ENCODE measurements around the gene ANKRD17. TPM values are rescaled to one million over a fixed set of nuclear protein-coding genes. Genes with fewer than 3 reads are reported as not detected.

ANKRD17 gene
- total RNA-seq, 2 donors from 2014 or later, result 63.3 to 65.0 TPM

GRCh38 chr4:73213916-73214653 lies 44.5 kb downstream of the ANKRD17 start:
- intact Hi-C loops (cut with DNase I), result no loop called here
- no peaks in the 10 kb centered on the region for H3K4me1 ChIP-seq (replicated peaks)
- no peaks in the 10 kb centered on the region for H3K36me3 ChIP-seq
- no peaks in the 10 kb centered on the region for H3K27me3 ChIP-seq (replicated peaks; ENCODE audit: insufficient read depth)
- DNase-seq (ENCODE audit: low spot score), result no peak
- H3K4me3 ChIP-seq, result no peak overlapping the region
- H3K27ac ChIP-seq, result no peak overlapping the region
- H3K9me3 ChIP-seq, result no peaks in the 10 kb centered on the region
- TF ChIP-seq CTCF (IDR thresholded peaks at IDR 0.05) (no peak), POLR2AphosphoS5 (IDR thresholded peaks at IDR 0.05) (no peak), POLR2A (IDR thresholded peaks at IDR 0.05) (no peak)
- 74% methylated on average over 2 of the region's 2 CpGs for WGBS

- H3K27ac ChIP-seq, result no peak overlapping the region
- H3K36me3 ChIP-seq, result no peaks in the 10 kb centered on the region
- no peak for TF ChIP-seq CTCF (IDR thresholded peaks at IDR 0.05)
- TF ChIP-seq POLR2AphosphoS5 (IDR thresholded peaks at IDR 0.05), result no peak
- TF ChIP-seq POLR2A (IDR thresholded peaks at IDR 0.05), result no peak
- no peaks in the 10 kb centered on the region for H3K27me3 ChIP-seq (replicated peaks; ENCODE audit: insufficient read depth)
- DNase-seq (ENCODE audit: low spot score), result no peak
- intact Hi-C loops (cut with DNase I), result no loop called here
- no peaks in the 10 kb centered on the region for H3K9me3 ChIP-seq
- no peaks in the 10 kb centered on the region for H3K4me1 ChIP-seq (replicated peaks)
- 91% methylated on average over 1 of the region's 1 CpG for WGBS
- no peak overlapping the region for H3K4me3 ChIP-seq
Observed at GRCh38 chr4:73212982-73213730, 45.4 kb downstream of the ANKRD17 start.

GRCh38 chr4:73211968-73212367 lies 46.6 kb downstream of the ANKRD17 start:
- H3K9me3 ChIP-seq, result no peaks in the 10 kb centered on the region
- H3K27me3 ChIP-seq (replicated peaks; ENCODE audit: insufficient read depth), result no peaks in the 10 kb centered on the region
- no peaks in the 10 kb centered on the region for H3K4me1 ChIP-seq (replicated peaks)
- no peak for DNase-seq (ENCODE audit: low spot score)
- TF ChIP-seq POLR2A (IDR thresholded peaks at IDR 0.05) (no peak), CTCF (IDR thresholded peaks at IDR 0.05) (no peak), POLR2AphosphoS5 (IDR thresholded peaks at IDR 0.05) (no peak)
- no peaks in the 10 kb centered on the region for H3K36me3 ChIP-seq
- intact Hi-C loops (cut with DNase I), result no loop called here
- no peak overlapping the region for H3K4me3 ChIP-seq
- 97% methylated on average over 1 of the region's 1 CpG for WGBS
- no peak overlapping the region for H3K27ac ChIP-seq

GRCh38 chr4:73208376-73208775 lies 50.2 kb downstream of the ANKRD17 start:
- no peaks in the 10 kb centered on the region for H3K36me3 ChIP-seq
- H3K4me1 ChIP-seq (replicated peaks), result no peaks in the 10 kb centered on the region
- no peak for DNase-seq (ENCODE audit: low spot score)
- no peak overlapping the region for H3K27ac ChIP-seq
- no peaks in the 10 kb centered on the region for H3K9me3 ChIP-seq
- no peaks in the 10 kb centered on the region for H3K27me3 ChIP-seq (replicated peaks; ENCODE audit: insufficient read depth)
- intact Hi-C loops (cut with DNase I), result no loop called here
- no peak overlapping the region for H3K4me3 ChIP-seq
- no peak for TF ChIP-seq POLR2AphosphoS5 (IDR thresholded peaks at IDR 0.05)
- no peak for TF ChIP-seq POLR2A (IDR thresholded peaks at IDR 0.05)
- TF ChIP-seq CTCF (IDR thresholded peaks at IDR 0.05), result no peak

All from prostate gland (tissue), 2 donors.